ENCODE measurements around the gene MACROD2. TPM values are rescaled to one million over a fixed set of nuclear protein-coding genes. Genes with fewer than 3 reads are reported as not detected.
A peak's percentile ranks its signal among the peaks of the same experiment; 100 is the strongest.

MACROD2 gene
- polyA plus RNA-seq, 6 donors from 2014 or later, result 27.2 to 49.3 (median 36.4) TPM

DNA sequence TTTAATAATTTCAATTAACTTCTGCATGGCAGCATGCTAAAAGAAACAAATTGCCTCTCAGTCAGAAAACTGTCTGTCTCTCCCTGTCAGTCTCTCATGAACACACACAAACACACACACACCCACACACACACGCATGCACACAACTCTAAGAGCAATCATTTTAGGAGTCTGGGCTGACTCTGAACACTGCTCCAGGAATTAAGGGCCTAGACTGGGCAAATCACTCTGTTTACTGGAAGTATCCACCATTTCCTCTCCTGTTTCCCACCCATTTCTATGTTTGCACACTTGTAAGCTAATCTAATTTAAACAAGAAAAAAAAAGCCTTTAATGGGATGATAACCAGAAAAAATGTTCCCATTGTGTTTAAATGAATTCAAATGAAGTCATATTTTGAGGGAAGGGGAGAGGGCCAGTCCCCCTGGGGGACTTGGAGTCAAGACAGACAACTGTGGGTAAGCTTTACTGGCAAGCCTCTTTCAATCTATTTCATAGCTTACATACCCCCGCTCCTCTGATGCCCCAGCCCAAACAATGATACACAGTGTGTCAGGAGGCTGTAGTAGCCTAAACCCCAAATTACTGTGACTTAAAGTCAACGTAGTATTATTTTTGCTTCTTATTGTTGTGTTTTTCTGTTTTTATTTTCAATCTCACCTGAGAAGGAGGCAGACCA is 789.9 kb downstream of the MACROD2 start:
- H3K9me3 Mint-ChIP-seq, result no peaks in the 10 kb centered on the region
- peak overlapping the region in 1 of 6 donors; percentile 55 for H3K27ac Mint-ChIP-seq
- ATAC-seq (ENCODE audit: low read depth in 2 of 2) (no peak), DNase-seq (no peak)
- H3K4me3 Mint-ChIP-seq, result no peak overlapping the region
- H3K27me3 Mint-ChIP-seq, result peaks cover 0 to 5% (median 0%) of the 10 kb centered on the region in 3 donors
- H3K4me1 Mint-ChIP-seq, result no peaks in the 10 kb centered on the region
- no peaks in the 10 kb centered on the region for H3K36me3 Mint-ChIP-seq

DNA sequence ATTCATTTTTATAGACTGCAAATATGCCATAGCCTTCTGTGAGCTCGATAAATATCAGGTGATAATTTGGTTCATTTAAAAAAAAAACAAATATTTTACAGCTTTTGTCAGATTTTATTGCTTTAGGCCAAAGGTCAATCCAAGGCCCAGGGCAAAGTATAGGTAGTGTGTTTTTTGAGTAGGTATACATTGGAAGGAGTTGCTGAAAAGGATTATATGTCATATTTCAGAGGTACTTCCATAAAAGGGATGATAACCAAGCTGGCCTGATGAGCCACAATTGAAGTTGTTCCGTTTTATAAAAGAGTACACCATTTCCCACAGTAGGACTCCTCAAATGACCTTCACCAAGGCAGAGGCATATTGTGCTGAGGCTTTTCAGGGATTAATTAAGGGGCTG is 794.9 kb downstream of the MACROD2 start:
- DNase-seq, result no peak
- H3K27ac Mint-ChIP-seq, result no peak overlapping the region
- no peak for ATAC-seq (ENCODE audit: low read depth in 2 of 2)
- H3K27me3 Mint-ChIP-seq, result peaks cover 0 to 6% (median 5%) of the 10 kb centered on the region in 3 donors
- H3K4me1 Mint-ChIP-seq, result no peaks in the 10 kb centered on the region
- H3K4me3 Mint-ChIP-seq, result no peak overlapping the region
- H3K36me3 Mint-ChIP-seq, result no peaks in the 10 kb centered on the region
- peaks cover 0 to 7% (median 0%) of the 10 kb centered on the region in 7 donors for H3K9me3 Mint-ChIP-seq

DNA sequence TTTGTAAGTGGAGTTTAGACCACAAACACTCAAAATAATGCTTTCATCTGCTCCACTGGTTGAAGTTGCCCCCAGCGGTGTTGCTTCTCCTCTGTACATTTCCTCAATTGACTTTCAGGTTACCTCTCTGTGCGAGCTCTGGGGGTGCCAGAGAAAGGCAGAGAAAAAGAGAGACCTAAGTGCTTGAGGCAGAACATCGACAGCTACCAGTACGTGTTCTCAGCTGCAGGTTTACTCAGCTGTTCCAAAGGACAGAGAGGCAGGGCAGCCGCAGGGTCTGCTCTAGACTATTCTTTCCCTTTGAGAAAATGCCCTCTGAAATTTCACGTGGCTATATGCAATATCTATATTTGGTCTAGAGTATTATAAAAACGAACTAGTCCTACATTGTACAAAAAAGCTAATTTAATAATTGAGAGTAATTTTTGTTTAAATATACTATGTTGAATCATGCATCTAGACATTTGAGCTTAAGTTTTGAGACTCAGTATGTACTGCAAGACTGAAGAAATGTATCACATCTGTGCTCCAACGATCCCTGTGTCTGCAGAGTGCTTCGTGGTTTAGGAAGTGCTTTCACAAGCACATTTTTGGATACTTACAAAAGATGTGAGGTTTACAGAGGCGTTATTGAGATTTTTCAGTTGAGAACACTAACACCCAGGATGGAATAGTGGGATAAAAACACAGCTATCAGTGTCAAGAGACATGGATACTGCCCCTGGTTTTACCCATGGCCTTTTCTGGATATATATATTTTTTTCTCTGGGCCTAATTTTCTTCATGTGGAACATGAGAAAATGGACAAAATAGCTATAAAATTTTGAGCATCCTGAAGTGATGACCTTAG is 795.7 kb downstream of the MACROD2 start:
- H3K4me1 Mint-ChIP-seq, result no peaks in the 10 kb centered on the region
- peaks cover 0 to 7% (median 0%) of the 10 kb centered on the region in 3 donors for H3K27me3 Mint-ChIP-seq
- no peak overlapping the region for H3K4me3 Mint-ChIP-seq
- peaks cover 0 to 7% (median 0%) of the 10 kb centered on the region in 7 donors for H3K9me3 Mint-ChIP-seq
- ATAC-seq (ENCODE audit: low read depth in 2 of 2) (no peak), DNase-seq (no peak)
- H3K36me3 Mint-ChIP-seq, result no peaks in the 10 kb centered on the region
- H3K27ac Mint-ChIP-seq, result no peak overlapping the region

DNA sequence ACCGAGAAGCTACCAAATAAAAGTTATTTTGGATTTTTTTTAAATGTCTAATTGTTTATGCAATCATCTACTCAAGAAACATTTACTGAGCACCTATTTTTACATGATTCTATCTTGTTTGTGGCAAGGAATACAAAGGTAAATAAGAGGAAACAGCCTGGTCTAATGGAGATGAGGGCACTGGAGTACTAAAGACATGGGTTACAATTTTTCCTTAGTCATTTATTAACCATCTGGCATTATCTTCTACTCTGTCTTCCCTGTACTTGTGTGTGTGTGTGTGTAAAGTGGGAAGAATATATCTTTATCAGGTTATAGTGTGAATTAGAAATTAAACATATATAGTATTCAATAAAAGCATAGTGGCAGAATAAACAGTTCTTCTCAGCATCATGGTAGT is 797.6 kb downstream of the MACROD2 start:
- H3K4me1 Mint-ChIP-seq, result no peaks in the 10 kb centered on the region
- ATAC-seq (ENCODE audit: low read depth in 2 of 2) (no peak), DNase-seq (no peak)
- H3K27me3 Mint-ChIP-seq, result peaks cover 0 to 7% (median 0%) of the 10 kb centered on the region in 3 donors
- peaks cover 0 to 7% (median 0%) of the 10 kb centered on the region in 7 donors for H3K9me3 Mint-ChIP-seq
- H3K36me3 Mint-ChIP-seq, result no peaks in the 10 kb centered on the region
- H3K27ac Mint-ChIP-seq, result no peak overlapping the region
- H3K4me3 Mint-ChIP-seq, result no peak overlapping the region

- Mint-ChIP-seq H3K27ac (no peak overlapping the region), H3K4me3 (no peak overlapping the region), H3K9me3 (peaks cover 0 to 8% (median 2%) of the 10 kb centered on the region in 7 donors), H3K4me1 (no peaks in the 10 kb centered on the region), H3K36me3 (no peaks in the 10 kb centered on the region), H3K27me3 (peaks cover 0 to 7% (median 3%) of the 10 kb centered on the region in 3 donors)
- no peak for ATAC-seq (ENCODE audit: low read depth in 2 of 2)
- no peak for DNase-seq
Observed at GRCh38 chr20:14799545-14800216, 804.4 kb downstream of the MACROD2 start.

DNA sequence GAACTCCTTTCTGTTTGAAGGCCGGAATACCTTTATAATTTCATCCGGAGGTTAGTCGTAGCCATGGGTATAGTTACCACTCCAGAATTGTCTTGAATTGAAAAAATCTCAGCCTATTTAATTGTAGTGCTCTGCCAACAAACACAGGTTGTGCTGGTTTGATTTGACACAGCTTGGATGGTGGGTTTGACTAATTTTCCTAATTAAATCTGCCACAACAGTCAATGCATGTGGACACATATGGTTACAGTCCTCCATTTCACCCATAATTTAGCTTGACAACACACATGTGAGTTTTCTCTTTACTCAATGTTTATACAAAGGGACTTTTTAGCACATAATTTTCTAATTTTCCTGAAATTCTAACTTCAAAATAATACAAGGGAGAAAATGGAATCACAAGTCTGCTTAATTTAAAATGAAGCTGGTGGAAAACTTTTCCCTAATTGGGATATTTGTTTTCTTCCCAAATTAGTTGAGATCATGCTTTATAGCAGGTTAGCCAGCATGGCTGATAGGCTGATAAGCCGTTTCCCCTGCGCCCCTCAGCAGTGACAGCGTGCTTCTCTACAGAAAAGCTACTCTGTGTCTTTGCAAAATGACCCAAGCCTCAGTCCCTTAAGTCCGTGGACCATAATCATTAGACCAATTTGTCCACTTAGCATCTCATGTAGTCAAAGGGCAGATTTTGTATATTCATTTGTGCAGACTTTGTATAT is 805.5 kb downstream of the MACROD2 start:
- no peaks in the 10 kb centered on the region for H3K36me3 Mint-ChIP-seq

DNA sequence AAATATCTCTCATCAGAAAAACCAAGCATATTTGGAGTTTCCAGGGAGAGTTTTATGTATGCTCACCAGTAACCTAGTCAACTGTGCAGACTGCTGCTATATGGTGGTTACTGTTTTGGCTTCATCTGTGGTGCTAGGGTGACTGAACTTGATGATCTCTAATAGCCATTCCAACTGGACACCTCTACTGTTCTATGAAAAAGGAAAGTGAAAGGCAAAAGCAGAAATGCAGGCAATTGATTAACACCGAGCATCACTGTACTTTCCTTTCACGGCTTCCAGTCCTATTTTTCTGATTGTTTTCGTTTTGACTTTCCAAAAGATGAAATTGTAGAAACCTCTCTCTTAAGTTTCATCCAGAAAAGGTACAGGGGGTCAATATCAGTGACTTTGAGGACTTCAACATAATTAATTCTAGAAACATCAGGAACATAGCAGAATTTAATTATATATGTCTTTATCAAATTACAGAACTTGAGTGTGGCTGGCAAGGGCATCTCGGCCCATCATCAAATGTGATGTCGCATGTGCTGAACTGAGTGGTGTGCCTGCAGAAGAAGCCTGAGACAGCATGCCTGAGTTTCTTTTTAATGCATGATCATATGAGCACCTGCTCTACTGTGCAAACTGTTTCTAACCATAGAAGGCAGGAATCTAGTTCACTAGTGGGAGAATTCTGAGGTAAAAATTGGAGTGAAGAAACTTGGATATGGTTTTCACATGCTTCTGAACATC is 806.4 kb downstream of the MACROD2 start:
- Mint-ChIP-seq H3K4me3 (no peak overlapping the region), H3K36me3 (no peaks in the 10 kb centered on the region), H3K27me3 (peaks cover 0 to 7% (median 0%) of the 10 kb centered on the region in 3 donors), H3K9me3 (peaks cover 0 to 8% (median 5%) of the 10 kb centered on the region in 7 donors), H3K27ac (no peak overlapping the region), H3K4me1 (no peaks in the 10 kb centered on the region)
- no peak for DNase-seq
- ATAC-seq (ENCODE audit: low read depth in 2 of 2), result no peak

More for the DNA sequence above, 805.5 kb downstream of the MACROD2 start:
- Mint-ChIP-seq H3K27ac (no peak overlapping the region), H3K27me3 (peaks cover 0 to 7% (median 0%) of the 10 kb centered on the region in 3 donors), H3K4me3 (no peak overlapping the region), H3K4me1 (no peaks in the 10 kb centered on the region), H3K9me3 (peaks cover 0 to 5% (median 2%) of the 10 kb centered on the region in 7 donors)
- ATAC-seq (ENCODE audit: low read depth in 2 of 2) (no peak), DNase-seq (no peak)

DNA sequence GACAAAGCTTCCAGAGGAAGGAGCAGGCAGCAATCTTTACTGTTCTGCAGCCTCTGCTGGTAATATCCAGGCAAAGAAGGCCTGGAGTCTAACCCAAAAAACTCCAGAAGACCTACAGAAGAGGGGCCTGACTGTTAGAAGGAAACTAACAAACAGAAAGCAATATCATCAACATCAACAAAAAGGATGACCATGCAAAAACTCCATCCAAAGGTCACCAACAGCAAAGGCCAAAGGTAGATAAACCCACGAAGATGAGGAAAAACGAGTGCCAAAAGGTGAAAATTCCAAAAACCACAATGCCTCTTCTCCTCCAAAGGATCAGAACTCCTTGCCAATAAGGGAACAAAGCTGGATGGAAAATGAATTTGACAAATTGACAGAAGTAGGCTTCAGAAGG is 811.9 kb downstream of the MACROD2 start:
- Mint-ChIP-seq H3K4me3 (no peak overlapping the region), H3K27me3 (peaks cover 0 to 7% (median 4%) of the 10 kb centered on the region in 3 donors), H3K36me3 (no peaks in the 10 kb centered on the region), H3K4me1 (no peaks in the 10 kb centered on the region), H3K27ac (no peak overlapping the region), H3K9me3 (peaks cover 10 to 40% (median 27%) of the 10 kb centered on the region in 7 donors)
- DNase-seq (no peak), ATAC-seq (ENCODE audit: low read depth in 2 of 2) (no peak)

DNA sequence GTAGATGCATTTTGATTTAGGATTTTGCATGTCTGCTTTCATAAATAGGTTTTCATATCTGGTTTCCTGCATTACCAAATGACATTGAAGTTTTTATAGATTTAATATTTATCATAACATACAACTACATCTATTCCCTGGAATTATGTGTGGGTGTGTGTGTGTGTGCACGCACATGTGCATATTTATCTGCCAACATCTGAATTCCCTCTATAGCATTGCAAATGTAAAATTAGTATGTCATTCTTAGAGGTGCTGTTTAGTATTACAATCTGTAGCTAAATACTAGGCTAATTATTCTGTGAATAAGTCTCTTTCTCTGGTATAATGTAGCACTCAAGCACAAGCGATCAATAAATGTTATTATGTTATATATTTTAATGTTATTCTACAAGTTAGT is 820.0 kb downstream of the MACROD2 start:
- H3K27me3 Mint-ChIP-seq, result no peaks in the 10 kb centered on the region

DNA sequence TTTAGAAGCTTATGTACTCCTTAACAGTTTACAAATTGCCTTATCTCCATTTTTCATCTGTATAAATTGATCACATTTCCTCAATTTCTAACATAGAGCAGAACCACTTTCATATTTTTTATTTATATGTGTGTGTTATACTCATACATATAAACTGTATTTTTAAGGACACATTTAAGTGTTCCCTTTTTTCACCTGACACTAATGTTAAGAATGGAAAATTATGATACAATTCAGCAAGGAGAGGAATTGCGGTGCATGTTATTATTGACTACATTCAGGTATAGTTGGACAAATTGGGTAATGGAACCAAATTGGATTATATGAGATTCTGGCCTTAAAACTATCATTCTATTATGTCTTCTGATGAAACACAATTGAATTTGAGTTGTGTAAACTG is 821.2 kb downstream of the MACROD2 start:
- no peaks in the 10 kb centered on the region for H3K27me3 Mint-ChIP-seq
- DNase-seq, result no peak
- H3K4me3 Mint-ChIP-seq, result no peak overlapping the region
- ATAC-seq (ENCODE audit: low read depth in 2 of 2), result no peak
- no peaks in the 10 kb centered on the region for H3K4me1 Mint-ChIP-seq
- no peaks in the 10 kb centered on the region for H3K36me3 Mint-ChIP-seq
- H3K27ac Mint-ChIP-seq, result no peak overlapping the region
- peaks cover 0 to 17% (median 5%) of the 10 kb centered on the region in 7 donors for H3K9me3 Mint-ChIP-seq

More for the DNA sequence above, 820.0 kb downstream of the MACROD2 start:
- DNase-seq, result no peak
- Mint-ChIP-seq H3K27ac (no peak overlapping the region), H3K9me3 (peaks cover 5 to 20% (median 14%) of the 10 kb centered on the region in 7 donors), H3K36me3 (no peaks in the 10 kb centered on the region), H3K4me3 (no peak overlapping the region), H3K4me1 (no peaks in the 10 kb centered on the region)
- no peak for ATAC-seq (ENCODE audit: low read depth in 2 of 2)

GRCh38 chr20:14817101-14817500 is 821.8 kb downstream of the MACROD2 start:
- no peaks in the 10 kb centered on the region for H3K36me3 Mint-ChIP-seq
- H3K9me3 Mint-ChIP-seq, result peaks cover 0 to 12% (median 4%) of the 10 kb centered on the region in 7 donors

GRCh38 chr20:14820771-14821170 is 825.5 kb downstream of the MACROD2 start:
- H3K9me3 Mint-ChIP-seq, result peaks cover 0 to 5% (median 0%) of the 10 kb centered on the region in 7 donors
- H3K36me3 Mint-ChIP-seq, result no peaks in the 10 kb centered on the region
- H3K4me1 Mint-ChIP-seq, result no peaks in the 10 kb centered on the region
- no peaks in the 10 kb centered on the region for H3K27me3 Mint-ChIP-seq
- no peak overlapping the region for H3K4me3 Mint-ChIP-seq
- no peak for DNase-seq
- no peak for ATAC-seq (ENCODE audit: low read depth in 2 of 2)
- no peak overlapping the region for H3K27ac Mint-ChIP-seq

More at GRCh38 chr20:14817101-14817500, 821.8 kb downstream of the MACROD2 start:
- no peak for DNase-seq
- Mint-ChIP-seq H3K27ac (no peak overlapping the region), H3K27me3 (no peaks in the 10 kb centered on the region), H3K4me3 (no peak overlapping the region), H3K4me1 (no peaks in the 10 kb centered on the region)
- no peak for ATAC-seq (ENCODE audit: low read depth in 2 of 2)
